ENCODE data around the gene SERPINH1.

SERPINH1 gene

DNA sequence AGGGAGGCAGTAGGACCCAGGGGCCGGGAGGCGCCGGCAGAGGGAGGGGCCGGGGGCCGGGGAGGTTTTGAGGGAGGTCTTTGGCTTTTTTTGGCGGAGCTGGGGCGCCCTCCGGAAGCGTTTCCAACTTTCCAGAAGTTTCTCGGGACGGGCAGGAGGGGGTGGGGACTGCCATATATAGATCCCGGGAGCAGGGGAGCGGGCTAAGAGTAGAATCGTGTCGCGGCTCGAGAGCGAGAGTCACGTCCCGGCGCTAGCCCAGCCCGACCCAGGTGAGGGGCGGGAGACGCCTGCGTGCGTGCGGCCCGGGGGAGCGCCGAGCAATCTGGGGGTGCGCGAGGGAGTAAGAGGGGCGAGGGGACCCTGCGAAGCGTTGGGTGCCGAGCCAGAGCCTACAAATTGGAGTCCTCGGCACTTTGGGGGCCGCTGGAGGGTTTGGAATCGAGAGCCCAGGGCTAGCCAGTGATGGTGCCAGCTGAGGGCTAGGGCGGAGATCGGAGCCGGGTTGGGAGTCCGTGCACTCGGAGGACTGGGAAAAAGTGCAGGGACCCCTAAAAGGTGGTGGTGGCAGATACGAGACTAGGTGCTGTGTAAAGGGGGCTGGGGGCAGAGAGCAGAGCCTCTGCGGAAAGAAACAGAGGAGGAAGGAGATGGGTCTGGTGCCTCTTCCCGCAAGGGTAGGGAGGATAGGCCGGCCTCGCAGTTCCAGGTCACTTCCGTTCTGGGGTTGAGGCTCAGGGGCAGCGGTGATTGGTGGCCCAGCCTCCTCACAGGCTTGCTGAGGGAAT, at the start of gene SERPINH1:
TSS of gene SERPINH1 (plus strand) at position 206 of the 788 bp plus-strand sequence. CDS start 4,097 bp downstream, outside the sequence.
- DNase-seq (ENCODE audit: low spot score), result peak; percentile 92

DNA sequence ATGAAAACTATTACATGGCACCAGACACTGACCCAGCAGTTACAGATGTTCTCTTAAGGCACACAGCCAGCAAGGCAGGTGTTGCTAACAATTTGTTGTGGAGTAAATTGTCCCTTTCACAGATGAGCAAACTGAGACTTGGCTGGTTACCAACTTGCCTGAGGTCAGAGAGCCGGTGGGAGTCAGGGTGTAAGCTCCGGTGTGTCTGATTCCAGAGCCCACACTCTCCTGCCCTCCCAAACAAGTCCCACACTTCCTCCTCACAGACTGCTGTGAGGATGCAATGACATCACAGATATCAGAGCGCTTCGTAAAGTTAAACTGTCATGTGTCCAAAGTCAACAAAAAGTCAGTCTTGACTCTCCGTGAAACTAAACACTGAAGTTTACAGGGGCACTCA, 48.8 kb upstream of the SERPINH1 start:
- no peak for DNase-seq (ENCODE audit: low spot score)

DNA sequence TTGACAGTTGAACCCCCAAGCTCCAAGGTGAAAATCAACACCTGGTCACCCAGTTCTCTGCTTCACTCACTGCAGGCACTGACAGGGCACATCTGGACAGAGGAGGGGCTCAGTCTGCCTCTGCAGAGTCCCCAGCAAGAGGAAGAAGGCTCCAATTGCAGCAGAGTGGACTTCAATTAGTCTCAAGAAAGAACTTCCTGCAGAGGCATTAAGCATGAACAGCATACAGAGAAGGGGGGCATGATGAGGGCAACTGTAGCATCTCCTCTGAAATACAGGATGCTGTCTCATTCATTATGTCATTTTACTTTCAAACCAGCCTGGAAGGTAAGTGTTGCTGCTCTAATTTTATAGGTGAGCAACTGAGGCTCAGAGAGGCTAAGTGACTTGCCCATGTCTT, 47.5 kb upstream of the SERPINH1 start:
- no peak for DNase-seq (ENCODE audit: low spot score)

DNA sequence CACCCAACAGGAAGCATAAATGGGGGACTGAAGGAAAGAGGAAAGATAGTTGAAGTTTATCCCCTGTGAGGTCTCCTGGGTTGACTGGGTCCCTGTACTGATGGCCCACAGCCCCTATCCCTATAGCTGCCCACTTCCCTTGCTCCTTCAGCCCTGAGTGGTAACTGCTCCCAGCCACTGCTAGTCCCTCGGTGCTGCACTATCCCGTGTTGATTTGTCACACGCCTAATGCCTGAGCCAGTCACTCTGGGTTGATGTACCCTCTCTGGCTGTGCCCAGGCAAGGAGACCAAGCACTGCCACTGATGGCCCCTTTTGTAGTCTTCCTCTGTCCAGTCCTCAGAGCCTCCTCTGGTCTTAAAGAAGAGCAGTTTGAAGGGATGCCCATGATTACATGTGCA, 45.9 kb upstream of the SERPINH1 start:
- no peak for DNase-seq (ENCODE audit: low spot score)

DNA sequence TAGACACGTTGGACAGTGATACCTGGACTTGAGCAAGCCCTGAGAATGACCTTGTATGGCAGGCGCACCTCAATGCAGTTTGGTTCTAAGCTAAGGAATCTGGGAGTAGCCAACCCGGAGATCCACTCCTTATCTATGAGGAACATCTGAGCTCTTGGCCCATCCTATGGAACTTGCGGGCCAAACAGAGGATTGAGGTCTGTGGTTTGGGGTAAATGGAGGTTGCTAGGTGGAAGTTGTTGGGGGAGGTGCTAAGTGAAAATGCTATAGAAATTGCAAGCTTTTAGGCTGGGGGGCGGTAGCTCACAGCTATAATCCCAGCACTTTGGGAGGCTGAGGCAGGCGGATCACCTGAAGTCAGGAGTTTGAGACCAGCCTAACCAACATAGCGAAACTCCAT, 45.2 kb upstream of the SERPINH1 start:
- DNase-seq (ENCODE audit: low spot score), result no peak

DNA sequence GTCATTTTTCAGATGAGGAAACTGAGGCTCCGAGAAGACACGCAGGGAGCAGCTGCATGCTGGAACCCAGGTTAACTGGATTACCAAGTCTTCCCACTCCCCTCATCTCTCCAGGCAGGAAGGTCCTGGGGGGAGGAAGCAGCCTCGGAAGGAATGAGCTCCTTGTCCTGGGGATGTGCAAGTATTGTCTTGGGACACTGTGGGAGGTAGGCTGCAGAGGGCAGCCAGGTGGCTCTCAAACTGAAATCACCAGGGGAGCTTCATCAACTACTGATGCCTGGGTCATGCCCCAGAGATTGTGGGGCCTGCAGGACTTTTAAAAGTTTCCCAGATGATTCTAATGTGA, 43.9 kb upstream of the SERPINH1 start:
- DNase-seq (ENCODE audit: low spot score), result no peak

DNA sequence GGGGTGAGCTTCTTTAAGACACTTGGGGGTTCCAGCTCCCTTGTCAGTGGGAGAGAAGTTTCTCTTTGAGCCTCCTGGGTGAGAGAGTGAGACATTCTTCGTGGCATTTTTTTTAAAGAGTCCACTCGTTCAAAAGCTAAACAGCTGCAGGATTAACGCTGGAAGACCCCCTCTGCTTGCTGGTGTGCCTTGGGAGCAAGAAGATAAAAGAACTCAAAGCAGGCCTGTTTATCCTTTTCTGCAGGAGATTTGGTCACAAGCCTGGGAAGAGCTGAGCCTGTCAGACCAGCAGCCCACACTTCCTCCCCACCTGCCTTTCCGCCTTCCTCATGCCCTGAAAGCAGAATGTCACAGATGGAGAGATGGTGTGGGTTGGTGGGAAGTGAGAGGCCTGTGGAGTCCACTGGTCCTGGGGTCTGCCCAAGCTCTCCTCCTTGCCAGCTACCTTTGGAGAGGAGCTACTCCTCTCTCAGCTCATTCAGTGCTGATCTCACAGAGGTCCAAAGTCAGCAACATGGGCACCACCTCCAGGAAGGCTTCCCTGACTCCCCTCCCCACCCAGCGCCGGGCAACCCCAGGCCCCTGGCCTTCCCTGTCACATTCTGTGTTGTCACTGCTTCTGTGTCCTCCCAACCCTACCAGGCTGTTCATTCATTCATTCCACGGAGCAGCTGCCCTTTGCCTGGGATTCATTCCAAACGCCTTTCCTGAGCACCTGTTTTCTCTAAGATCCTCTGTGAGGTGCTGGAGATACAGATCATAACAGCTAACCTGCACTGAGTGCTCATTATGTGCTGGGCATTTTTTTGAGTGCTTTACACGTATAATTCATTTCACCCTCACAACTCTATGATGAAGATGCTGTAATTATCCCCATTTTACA, 43.0 kb upstream of the SERPINH1 start:
- DNase-seq (ENCODE audit: low spot score), result no peak

DNA sequence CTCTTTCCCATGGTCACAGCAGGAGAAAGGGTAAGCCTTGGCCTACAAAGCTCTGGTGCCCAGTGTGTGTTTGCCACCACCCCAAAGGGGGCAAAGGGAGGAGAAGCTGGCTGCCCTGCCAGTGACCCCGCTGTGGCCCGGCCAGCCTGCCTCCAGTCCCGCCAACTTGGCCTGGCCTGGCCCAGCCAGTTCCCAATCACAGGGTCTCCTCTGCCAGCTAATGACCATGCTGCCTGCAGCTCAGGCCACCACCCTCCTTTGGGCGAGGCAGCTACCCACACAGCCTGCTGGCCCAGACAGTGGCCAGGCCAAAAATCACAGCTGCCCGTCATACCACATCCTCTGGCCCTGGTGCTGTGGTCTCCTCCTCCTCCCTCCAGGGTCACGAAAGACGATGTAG, 41.4 kb upstream of the SERPINH1 start:
- DNase-seq (ENCODE audit: low spot score), result peak; percentile 40

DNA sequence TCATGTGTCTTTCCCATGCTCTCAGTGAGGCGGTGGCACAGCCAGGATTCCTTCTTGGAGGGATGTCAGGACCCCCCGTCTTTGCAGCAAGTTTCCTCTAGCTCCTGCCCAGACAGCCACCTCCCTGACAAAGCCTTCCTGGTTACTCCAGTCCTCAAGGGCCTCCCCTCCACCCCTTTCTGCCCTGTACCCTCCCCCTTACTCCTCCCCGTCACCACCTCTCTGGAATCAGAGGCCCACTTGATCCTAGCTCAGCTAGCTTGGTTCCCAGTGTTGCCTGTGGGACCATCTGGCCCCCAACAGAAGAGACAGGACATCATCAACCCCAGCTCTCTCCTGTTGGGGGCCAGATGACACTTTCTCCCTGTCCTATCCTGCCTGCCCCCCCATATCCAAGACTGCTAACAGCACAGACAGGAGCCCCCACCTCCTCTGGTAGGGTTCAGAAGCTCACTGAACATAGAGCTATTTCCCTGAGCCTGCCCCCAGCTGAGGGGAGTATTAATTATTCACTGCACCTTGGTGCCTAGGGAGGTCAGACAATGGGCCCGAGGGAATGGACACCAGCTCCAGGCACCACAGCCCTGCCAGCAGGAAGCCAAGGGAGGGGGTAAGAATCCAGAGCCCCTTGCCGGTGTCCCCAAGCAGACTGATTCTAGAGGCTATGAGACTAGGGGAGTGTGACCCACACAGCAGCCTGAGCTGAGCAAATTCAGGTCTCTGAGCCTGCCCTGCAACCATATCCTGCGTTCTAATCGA, 39.6 kb upstream of the SERPINH1 start:
- DNase-seq (ENCODE audit: low spot score), result no peak

DNA sequence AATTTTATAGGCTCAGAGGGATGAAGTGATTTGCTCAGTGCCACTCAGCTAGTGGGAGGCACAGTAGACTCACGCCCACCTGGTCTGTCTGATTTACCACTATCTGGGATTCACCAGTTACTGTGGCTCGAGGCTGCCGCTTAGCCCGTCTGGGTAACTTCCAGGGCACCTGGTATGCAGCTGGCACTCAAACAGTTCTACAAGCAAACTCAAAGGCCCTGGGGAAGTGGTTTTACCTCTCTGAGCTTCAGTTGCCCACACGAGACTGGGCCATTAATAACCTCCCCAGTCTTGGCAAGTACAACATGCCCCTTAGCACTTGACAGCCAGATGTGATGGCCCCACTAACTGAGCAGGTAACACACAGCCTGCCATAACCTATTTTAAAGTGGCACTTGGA, 38.9 kb upstream of the SERPINH1 start:
- DNase-seq (ENCODE audit: low spot score), result no peak

DNA sequence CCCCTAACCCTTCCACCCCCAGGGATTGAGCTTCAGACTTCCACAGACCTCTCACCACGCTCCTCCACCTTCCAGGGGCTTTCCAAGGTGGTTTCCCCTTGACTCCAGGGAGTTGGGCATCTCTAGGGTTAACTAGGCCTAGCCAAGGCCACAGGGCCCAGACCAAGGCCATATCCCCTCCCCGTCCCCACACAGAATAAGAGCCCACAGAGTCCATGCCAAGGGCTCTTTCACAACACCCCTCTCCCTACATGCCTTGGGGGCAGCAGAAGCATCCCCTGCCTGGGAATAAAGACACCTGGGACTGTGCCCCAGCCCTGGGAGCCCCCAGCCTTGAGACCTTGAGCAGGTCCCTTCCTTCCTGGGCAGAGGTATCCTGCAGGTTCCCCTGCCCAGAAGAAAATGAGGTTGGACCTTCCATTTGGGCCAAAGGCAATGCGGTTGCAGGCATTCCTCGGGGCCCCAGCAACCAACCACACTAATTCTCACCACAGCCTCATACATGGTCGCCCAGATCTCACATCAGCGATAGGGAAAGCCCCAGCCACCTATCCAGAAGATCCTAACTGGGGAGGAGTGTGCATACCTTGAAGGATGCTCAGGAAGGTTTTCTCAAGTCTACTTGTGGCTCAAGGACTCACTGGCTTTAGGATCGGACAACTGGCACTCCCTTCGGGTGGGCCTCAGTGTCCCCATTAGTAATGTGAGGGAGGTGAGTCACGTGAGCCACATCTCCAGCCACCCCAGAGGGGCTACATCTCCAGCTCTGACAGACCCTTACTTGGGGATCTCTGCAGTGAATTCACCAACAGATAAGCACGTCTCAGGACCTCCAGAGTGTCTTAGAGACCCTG, 38.0 kb upstream of the SERPINH1 start:
- no peak for DNase-seq (ENCODE audit: low spot score)

DNA sequence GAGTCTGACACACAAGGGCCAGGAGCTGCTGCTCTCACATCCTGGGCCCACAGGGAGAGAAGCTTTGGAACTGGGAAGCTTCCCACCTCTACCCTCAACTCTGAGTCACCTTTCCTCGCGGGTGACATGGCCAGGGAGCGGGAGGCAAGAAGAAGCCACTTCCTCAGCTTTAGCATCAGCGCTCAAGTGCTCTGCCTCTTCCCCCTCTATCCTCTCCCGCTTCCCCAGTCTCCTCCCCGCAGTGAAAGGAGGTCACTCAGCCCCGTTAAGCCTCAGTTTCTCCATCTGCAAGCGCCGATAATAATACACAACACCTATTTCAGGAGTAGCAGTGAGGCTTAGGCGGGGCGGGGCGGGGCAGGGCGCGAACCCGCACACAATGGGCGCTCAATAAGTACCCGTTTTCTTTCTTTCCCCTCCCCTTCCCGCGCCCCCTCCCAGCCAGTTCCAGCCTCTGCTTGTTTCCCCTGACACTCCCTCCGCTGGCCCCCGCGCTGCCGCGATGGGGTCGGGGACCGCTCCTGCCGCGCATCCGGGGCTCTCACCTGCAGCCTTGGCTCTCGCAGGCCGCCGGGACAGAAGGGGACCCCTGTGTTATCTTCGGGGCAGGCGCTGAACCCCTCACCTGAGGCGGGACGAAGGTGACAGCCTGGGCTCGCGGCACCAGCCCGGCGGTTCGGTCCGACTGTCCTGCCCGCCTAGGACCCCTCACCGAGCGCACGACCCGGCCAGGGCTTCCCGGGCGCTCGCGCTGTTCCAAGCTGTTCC, 37.2 kb upstream of the SERPINH1 start:
- peak; percentile 45 for DNase-seq (ENCODE audit: low spot score)

DNA sequence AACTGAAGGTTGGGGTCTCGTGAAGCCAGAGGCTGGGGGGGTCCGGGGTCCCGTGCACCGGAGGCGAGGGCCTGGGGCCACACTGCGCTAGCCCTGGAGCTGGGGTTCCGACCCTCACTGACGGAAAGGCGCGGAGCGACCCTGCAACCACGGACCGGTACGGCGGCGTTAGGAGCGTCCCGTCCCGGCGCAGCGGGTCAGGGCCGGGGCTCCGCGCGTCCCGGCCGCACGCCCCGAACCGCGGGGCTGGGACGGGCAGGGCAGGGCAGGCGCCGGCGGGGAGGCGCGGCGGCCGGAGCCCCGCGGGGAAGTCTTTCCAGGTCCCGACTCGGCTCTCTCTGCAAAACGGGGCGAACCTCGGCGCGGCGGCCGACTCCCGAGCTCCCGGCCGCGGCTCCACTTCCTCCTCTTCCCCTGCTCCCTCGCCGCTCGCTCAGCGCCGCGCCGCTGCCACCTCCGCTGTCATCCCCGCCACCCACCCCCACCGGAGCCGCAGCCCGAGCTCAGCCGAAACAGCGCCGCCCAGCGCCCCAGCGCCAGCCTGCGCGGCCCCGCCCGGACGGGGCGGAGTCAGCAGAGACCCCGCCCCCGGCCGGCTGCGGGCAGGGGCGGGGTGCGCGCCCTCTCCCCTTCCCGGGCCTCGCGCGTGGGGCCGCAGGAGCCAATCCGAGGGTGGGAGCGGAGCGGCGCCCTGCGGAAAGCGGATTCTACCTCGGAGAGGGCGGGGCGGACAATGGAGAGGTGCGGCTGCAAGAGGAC, 36.4 kb upstream of the SERPINH1 start, which contains the start of gene GDPD5:
TSS of gene GDPD5 (minus strand) at position 509 of the 759 bp plus-strand sequence. CDS start 48,206 bp downstream, outside the sequence.
- peak; percentile 98 for DNase-seq (ENCODE audit: low spot score)

DNA sequence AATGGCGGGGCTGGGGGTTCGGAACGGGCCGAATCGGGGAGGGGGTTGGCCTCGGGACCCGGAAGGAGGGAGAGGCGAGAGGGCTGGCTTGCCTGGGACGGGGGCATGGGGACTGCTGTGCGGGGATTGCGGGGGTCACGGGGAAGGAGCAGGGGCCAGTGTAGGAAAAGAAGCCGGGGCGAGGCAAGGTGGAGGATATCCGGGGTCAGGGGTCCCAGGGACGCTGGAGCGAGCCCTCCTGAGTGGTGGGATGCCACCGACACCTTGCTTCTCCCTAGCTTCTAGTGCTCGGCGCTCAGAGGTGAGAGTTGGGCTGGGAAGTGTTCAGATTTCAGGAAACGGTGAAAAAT, 35.9 kb upstream of the SERPINH1 start:
- no peak for DNase-seq (ENCODE audit: low spot score)

DNA sequence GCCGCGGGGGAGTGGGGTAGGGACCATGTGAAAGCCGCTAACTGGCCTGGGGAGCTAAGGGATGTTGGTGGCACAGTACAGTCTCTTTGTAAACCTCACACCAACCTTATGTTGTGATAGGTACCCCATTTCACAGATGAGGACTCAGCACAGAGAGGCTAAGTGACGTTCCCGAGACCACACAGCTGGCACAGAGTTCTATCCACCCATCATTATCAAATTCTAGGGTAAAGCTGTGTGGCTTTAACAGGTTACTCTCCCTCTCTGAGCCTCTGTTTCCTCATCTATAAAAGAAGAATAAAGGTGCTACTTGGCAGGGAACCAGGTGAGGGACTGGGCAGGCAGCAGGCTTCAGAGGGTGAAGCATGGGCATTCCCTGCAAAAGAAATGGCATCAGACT, 34.9 kb upstream of the SERPINH1 start:
- DNase-seq (ENCODE audit: low spot score), result no peak

DNA sequence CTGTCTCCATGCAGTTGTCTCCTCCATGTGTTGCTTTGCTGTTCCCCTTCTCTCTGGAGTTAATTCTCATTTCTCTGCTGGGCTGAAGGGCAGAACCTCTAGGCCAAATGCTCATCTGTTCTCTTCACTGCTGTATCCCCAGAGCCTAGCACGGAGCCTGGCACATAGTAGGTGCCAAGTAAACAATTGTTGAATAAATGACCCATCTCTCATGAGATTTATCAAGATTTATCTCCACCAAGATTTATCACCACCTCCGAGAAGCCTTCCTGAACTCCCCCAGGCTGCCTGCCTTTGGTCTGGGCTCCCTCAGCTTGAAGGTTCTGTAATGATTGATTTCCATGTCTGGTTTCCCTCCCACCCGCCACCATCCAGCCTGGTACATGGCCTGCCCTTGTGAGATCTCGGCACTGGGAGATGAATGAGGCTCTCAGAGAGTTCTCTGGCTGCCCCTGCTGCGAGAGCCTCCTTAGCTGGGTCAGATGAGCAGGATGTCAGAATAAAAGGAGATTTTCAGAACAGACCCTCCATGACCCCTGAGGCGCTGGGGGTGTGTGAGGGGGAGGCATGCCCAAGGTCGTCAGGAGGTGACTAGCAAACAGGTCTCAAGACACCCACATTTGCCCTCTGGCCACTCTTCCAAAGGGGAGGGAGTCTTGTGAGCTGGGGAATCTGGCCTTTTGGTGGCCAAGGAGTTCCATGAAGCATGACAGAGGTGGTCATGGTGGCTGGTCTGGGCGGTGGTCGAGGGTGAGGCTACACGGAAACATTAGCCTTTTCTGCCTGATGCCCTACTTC, 33.9 kb upstream of the SERPINH1 start:
- no peak for DNase-seq (ENCODE audit: low spot score)

DNA sequence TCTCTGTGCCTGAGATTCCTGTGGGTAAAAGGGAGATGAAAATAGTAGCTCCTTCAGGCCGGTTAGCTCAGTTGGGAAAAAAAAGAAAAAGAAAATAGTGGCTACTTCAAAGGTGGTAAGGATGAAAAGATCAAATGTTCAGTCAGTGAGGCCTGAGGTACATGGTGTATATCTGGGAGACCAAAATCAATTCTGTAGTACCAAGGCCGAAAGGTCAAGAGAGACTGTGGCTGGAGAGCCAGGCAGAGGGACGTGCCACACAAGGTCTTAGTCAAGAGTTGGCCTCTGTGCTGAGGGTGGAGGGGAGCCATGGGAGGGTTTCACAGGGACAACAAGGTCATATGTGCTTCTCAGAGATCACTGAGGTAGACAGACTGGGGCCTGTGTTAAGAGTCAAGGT, 31.5 kb upstream of the SERPINH1 start:
- DNase-seq (ENCODE audit: low spot score), result no peak

DNA sequence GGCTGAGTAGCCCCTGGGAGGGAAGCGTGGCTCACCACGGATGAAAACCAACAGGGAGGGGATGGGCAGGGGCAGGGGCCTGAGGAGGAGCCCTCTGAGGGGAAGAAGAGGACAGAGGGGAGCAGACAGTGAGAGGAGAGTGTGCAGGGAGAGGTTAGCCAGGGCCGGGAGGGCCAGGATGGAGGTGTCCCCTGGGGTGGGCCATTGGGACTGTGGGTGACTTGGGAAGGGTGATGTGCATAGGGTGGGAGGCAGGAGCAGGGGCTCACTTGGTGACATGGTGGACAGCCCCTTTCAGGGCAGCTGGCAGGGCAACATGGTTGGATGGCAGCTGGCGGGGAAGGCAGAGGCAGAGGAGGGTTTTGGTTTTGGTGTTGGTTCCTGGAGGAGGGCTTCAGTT, 30.7 kb upstream of the SERPINH1 start:
- DNase-seq (ENCODE audit: low spot score), result no peak
